Ecto neural progenitor cell (in vitro differentiated cells): ENCODE data around the gene KRT24.
"Not testable (repeated sequence)": the region's sequence is repeated elsewhere in the genome, so short reads cannot be mapped to it uniquely, and the experiment has no call there.

Source experiments
- DNase-seq: peaks from one replicate; pipeline ENCODE4 v3.0.0-alpha.2; 2018; ENCODE audit warnings: low spot score

The KRT24 gene

DNA sequence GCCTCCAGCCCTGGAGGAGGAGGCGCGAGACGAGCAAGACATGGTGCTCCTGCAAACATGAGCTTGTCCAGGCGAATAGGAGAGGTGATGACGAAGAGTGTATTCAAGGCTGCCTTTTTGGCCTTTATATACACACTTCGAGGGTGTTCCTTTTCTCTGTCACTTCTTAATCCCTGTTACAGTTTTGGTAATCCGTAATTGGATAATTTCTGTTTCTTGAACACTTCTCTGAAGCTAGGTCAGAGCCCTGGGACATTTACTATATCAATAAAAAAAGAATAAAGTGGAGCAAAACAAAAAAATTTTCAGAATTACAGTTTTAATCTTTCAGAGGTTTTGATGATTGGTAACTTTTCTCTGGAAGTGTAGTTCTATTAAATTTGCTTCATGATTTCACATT is at the start of gene KRT24:
Gene KRT24, minus strand, starts transcription at position 101 of the 400 bp plus-strand sequence. Its CDS starts 59 bp downstream, at position 42.
- DNase-seq = no peak

DNA sequence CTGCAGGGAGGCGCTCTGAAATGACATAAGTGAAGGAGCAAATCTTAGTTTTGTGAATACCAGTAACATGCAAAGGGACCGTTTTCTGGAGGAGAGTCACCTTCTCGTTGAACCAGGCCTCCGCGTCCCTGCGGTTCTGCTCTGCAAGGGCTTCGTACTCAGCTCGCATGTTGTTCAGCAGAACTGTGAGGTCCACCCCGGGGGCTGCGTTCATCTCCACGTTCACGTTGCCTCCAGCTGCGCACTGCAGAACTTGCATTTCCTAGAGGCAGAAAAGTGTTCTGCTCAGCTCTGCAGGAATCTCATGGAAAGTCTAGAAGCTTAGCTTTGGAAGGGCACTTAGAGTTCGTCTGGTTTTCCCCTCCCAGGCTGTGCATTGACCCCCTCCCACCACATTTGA is 47.5 kb upstream of the KRT24 start:
- DNase-seq = no peak

DNA sequence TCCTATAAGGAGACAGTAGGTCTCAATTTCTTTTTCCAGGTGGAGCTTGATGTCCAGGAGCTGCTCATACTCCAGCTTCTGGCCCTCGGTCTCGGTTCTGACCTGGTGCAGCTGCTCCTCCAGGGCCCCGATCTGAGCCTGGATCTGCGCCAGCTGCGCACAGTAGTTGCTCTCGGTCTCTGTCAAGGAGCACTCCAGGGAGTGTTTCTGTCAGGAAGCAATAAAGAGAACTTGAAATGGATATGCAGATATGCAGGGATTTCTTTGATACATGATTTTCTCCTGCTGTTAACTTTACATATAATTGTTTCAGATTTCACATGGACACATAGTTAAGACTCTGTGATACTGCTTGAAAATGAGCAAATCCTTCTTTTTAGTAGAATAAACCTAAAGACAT is 46.8 kb upstream of the KRT24 start:
- DNase-seq = no peak

- not testable (repeated sequence) for DNase-seq
Measured at GRCh38 chr17:40748666-40749065, 45.1 kb upstream of the KRT24 start.

DNA sequence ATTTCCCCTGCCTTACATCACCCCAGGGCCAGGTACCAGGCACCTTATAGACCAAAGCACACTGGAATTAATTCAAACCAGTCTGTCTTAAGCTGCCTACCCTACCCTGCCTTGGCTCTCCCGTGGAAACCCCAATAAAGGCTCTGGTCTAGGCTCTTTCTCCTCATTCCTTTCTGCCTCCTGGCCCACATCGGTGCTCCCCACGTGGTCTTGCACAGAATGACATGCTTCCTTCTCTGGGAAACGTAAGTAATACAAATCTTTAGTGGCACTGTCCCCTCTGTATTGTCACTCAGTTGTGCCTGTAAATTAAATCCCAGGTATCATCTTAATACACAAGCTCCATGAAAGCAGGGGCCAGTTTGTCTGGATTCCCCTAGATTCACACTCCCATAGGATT is 35.0 kb upstream of the KRT24 start:
- no peak for DNase-seq

DNA sequence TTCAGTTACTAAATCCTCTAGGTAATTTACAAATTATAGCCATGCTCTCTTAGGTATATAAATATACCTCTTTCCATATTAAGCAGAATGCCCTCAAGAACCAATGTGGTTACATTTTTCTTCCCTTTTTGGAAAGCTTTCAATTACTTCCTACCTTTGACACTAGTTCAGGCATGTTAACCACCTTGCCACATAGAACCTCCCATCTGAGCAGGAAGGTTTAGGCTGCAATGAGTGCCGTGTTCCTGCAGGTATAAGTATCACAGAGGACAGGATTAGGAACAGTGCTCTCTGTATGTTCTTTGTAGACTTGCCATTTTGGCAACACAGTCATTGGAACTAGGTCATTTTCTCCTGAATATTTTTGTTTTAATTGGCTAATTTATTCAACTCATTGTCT is 31.5 kb upstream of the KRT24 start:
- DNase-seq = no peak

GRCh38 chr17:40734018-40734417 is 30.5 kb upstream of the KRT24 start:
- DNase-seq = no peak

- no peak for DNase-seq
Measured at GRCh38 chr17:40730970-40731369, 27.4 kb upstream of the KRT24 start.

DNA sequence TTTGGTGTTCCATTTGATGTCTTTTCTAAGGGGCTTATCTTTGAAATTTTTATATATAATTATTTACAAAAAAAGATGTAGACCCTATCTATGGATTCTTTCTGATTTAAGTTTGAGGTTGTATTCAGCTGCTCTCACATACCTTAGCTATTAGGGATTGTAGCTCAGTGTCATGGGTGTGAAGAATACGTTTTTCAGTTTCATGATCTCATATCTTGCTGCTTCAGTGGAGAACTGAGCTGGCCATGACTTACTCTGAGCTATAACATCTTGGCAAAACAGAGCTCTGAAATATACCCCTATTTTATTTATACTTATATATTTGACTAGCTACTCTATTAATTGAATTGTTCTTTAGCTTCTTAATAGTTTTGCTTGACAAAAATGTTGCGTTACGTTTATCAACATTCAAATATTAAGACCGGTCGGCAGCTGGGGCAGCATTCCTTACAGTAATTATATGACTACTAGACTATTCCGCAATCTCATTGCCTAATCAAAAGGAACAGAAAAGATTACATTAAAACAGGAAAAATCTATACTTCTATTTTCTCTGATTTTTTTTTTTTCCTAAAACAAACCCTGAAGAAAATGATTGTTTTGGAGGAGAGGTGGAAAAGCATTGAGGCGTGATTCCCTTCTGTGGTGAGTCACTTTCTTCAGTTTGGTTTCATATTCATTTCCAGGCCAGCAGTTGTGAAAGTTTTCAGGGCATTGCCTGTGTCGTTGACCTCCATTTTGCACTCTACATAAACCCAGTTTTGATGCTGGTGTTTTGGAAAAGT is 24.1 kb upstream of the KRT24 start:
- DNase-seq = no peak

DNA sequence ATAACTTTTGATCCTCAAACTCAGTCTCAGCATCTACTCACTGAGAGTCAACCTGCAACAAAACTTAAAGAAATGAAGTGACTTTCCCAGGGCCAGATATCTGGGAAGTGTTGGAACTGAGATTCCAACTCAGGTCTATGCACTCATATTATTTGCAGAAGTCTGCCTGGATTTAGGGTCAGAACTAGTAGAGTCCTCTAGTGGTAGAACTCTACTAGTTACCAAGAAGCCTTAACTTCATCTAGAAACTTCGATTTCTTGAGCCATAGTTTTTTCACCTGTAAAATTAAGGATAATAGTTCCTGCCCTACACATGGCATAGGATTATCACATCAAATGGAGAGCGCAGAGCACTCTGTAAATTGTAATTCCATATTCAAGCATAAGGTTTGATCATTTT is 23.4 kb upstream of the KRT24 start:
- DNase-seq = no peak

DNA sequence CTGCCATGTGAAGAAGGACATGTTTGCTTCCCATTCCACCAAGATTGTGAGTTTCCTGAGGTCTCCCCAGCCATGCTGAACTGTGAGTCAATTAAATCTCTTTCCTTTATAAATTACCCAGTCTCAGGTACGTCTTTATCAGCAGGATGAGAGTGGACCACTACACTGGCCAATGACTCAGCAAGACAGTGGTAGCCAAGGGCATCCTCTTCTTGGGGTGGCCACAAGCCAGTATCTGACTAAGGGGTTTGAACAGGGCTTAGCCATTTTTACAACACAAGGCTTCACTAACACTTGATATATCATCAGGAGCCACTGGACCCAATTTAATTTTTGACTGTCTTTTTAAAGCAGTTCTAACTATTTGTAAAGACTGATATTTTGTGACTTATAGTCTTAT is 21.1 kb upstream of the KRT24 start:
- DNase-seq = no peak

GRCh38 chr17:40722241-40722640 is 18.7 kb upstream of the KRT24 start:
- DNase-seq = no peak

DNA sequence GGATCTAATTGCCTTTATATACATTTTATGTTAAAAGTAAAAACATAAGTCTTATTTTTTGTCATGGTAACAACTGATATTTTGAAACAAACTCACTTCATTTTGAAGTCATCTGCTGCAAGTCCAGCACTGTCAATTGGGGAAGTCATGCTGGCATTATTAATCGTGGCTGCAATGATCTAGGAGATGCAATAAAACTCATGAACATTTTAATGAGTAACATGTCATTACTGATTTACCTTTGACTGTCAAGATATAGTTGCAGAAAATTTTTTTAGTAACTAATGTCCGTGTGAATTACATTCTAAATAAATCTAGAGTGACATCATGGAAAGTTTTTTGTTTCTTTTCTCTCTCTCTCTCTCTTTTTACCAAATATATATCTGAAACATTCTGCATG is 17.3 kb upstream of the KRT24 start:
- no peak for DNase-seq

DNA sequence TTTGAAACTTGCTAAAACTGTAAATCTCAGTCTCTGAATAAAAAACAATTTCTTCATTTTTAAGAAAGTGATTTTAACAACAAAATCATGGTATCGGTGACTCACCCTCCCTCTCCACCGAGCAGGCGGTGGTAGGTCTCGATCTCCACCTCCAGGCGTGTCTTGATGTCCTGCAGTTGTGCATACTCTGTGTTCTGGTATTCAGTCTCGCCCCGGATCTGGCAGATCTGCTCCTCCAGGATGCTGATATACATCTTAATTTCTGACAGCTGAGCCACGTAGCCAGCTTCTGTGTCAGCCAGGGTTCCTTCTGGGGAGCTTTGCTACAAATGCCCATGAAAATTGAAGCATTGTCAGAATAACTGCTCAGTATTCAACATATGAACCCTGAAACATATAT is 15.4 kb upstream of the KRT24 start:
- DNase-seq = no peak

DNA sequence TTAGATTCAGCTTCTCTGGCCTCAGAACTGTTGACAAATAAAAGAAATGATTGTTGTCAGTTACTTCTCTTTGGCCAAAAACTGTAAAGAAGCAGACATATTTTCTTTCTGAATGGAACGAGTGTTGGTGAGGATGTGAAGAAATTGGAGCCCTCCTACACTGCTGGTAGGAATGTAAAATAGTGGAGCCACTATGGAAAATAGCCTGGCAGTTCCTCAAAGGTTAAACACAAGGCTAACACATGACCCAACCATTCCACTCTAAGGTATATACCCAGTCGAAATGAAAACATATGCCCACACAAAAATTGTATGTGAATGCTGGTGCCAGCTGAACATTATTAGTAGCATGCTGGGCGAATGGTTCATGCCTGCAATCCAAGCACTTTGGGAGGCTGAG is 14.2 kb upstream of the KRT24 start:
- no peak for DNase-seq

- no peak for DNase-seq
Measured at GRCh38 chr17:40714473-40714872, 10.9 kb upstream of the KRT24 start.

DNA sequence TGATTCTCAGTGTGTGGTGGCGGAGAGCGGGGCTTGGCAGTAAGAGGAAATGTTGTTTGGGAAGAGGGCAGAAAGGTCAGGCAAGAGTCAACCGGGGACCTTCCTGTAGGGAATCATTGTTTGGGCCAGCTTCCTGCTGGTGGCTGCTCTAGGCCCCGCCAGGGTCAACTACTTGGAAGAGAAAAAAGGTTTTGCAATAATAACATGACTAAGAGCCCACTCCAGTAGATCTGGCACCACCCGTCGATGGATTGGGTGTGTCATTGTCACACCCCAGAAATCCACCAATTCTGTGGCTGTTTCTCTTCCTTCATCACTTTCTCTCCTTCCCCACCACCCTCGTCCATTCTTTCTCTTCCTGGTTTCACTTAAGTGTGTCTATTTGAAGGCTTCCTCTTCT is 4.2 kb upstream of the KRT24 start:
- no peak for DNase-seq

DNA sequence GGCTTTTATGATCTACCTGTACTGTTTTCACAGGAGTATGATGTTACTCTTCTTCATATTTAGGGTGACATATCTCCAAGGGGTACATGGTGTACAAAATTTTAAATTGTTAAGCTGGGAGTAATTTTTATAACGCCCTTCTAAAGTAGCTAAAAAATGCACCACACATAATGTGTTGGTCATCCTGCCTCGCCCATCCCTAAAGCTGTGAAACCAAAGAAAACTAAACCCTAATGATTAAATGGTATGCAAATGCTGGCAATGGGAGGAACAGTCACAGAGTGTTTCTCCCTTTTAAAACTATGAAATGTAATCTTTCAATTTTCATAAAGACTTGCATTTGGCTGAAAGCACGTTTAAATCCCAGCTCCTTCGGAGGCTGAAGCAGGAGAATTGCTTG is 2.0 kb upstream of the KRT24 start:
- no peak for DNase-seq

DNA sequence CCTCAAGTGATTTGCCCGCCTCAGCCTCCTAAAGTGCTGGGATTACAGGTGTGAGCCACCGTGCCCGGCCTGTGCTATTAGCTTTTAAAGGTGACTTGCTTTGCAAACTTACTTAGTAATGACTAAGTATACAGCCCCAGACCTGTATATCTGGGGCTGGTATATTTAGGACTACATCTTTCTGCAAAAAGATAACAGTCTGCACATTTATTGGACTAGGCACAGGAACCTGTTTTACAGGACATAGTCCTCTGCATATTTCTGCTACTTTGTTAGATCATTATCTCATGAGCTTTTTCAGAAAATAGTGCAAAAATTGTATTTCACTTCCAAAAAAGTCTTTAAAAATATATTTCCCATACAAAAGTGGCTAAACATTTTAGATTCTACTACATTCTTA is 1.3 kb downstream of the KRT24 start:
- no peak for DNase-seq

DNA sequence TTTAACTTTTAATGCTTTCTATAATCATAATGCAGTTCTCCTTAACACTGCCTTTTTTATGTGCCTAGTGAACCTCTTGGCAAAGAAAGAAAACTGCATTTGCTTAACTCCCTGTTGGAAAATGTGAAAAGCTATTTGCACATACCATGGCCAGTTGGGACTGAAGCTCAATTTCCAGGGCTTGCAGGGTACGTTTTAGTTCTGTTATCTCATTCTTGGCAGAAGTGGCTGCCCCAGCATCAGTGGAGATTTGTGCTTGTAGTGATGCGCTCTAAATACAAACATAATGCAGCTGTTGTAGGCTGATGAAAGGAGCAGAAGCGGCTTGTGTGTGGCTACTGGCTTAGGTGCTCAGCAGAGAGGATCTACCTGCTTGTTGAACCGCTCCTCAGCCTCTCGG is 3.7 kb downstream of the KRT24 start:
- no peak for DNase-seq

DNA sequence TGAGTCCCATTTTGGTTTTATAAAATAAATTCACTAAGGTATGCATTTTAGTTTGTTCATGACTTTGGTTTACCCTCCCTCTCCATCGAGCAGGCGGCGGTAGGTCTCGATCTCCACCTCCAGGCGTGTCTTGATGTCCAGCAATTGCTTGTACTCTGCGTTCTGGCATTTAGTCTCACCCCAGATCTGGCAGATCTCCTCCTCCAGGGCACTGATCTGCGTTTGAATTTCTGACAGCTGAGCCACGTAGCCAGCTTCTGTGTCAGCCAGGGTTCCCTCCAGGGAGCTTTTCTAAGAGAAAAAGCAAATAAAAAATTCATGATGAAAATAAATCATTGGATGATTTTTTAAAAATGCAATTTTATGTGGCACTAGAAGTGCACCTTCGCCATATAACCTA is 4.2 kb downstream of the KRT24 start:
- DNase-seq = no peak

GRCh38 chr17:40697297-40697696 is 6.3 kb downstream of the KRT24 start:
- no peak for DNase-seq

- DNase-seq = no peak
Measured at GRCh38 chr17:40696651-40697072, 6.9 kb downstream of the KRT24 start.

GRCh38 chr17:40695874-40696472 is 7.6 kb downstream of the KRT24 start:
- no peak for DNase-seq
